ENCODE measurements around the gene C10orf67. TPM values are rescaled to one million over a fixed set of nuclear protein-coding genes. Genes with fewer than 3 reads are reported as not detected.
"Not testable (repeated sequence)": the region's sequence is repeated elsewhere in the genome, so short reads cannot be mapped to it uniquely, and the experiment has no call there.

Gene C10orf67
- not detected for total RNA-seq

- peak; percentile 52 for ATAC-seq
- peaks cover 31% of the 10 kb centered on the region for H3K27me3 ChIP-seq
- no peaks in the 10 kb centered on the region for H3K9me3 ChIP-seq
- H3K4me3 ChIP-seq = peak within 1 kb of the TSS; percentile 23 to 56
- 2% methylated on average over 8 to 14 of the region's 31 CpGs for WGBS, 2 donors (ENCODE audit: low coverage in 1 of 2)
- no peak for TF ChIP-seq POLR2AphosphoS5 (IDR thresholded peaks at IDR 0.05)
- H3K36me3 ChIP-seq = no peaks in the 10 kb centered on the region
- peaks cover 0 to 35% (median 3%) of the 10 kb centered on the region in 3 donors for H3K4me1 ChIP-seq
- peak within 1 kb of the TSS in 3 of 4 donors; percentile 36 to 73 (median 40) for H3K27ac ChIP-seq
These were observed at the start of gene C10orf67 for GRCh38 chr10:23344241-23344841. Gene C10orf67 (minus strand): TSS chr10:23344797. CDS start chr10:23344774, 23 bp downstream.

- Histone ChIP-seq H3K9me3 (no peaks in the 10 kb centered on the region), H3K27ac (no peak overlapping the region), H3K27me3 (no peaks in the 10 kb centered on the region), H3K36me3 (no peaks in the 10 kb centered on the region), H3K4me1 (no peaks in the 10 kb centered on the region), H3K4me3 (no peak overlapping the region)
- TF ChIP-seq POLR2AphosphoS5 (IDR thresholded peaks at IDR 0.05) (no peak), POLR2A (IDR thresholded peaks at IDR 0.05) (no peak)
- no peak for ATAC-seq
- 79 to 83% methylated on average over 2 of the region's 2 CpGs for WGBS, 2 donors (ENCODE audit: low coverage in 1 of 2)
These were observed 47.2 kb upstream of the C10orf67 start for GRCh38 chr10:23391821-23392220.

GRCh38 chr10:23390809-23391208 lies 46.2 kb upstream of the C10orf67 start:
- H3K4me1 ChIP-seq = no peaks in the 10 kb centered on the region
- WGBS, 2 donors (ENCODE audit: low coverage in 1 of 2) = 40 to 90% methylated on average over 1 to 3 of the region's 4 CpGs
- no peak overlapping the region for H3K4me3 ChIP-seq
- no peak for ATAC-seq
- H3K27me3 ChIP-seq = no peaks in the 10 kb centered on the region
- no peak overlapping the region for H3K27ac ChIP-seq
- TF ChIP-seq CTCF (IDR thresholded peaks at IDR 0.05) = no peak
- no peak for TF ChIP-seq POLR2AphosphoS5 (IDR thresholded peaks at IDR 0.05)
- H3K36me3 ChIP-seq = no peaks in the 10 kb centered on the region
- no peaks in the 10 kb centered on the region for H3K9me3 ChIP-seq

GRCh38 chr10:23390408-23390807 lies 45.8 kb upstream of the C10orf67 start:
- not testable (repeated sequence) for H3K27me3 ChIP-seq, H3K9me3 ChIP-seq, H3K4me3 ChIP-seq, H3K4me1 ChIP-seq, H3K36me3 ChIP-seq, H3K27ac ChIP-seq, ATAC-seq
- 86% methylated on average over 10 of the region's 10 CpGs; no CpG with 5 or more reads in 1 of the 2 donors for WGBS, 2 donors (ENCODE audit: low coverage in 1 of 2)

- not testable (repeated sequence) for ATAC-seq, H3K27ac ChIP-seq, H3K27me3 ChIP-seq, H3K9me3 ChIP-seq, H3K36me3 ChIP-seq, H3K4me3 ChIP-seq, H3K4me1 ChIP-seq
- 100% methylated on average over 3 of the region's 3 CpGs; no CpG with 5 or more reads in 1 of the 2 donors for WGBS, 2 donors (ENCODE audit: low coverage in 1 of 2)
These were observed 42.9 kb upstream of the C10orf67 start for GRCh38 chr10:23387516-23387915.

GRCh38 chr10:23386052-23386451 lies 41.5 kb upstream of the C10orf67 start:
- TF ChIP-seq POLR2AphosphoS5 (IDR thresholded peaks at IDR 0.05) (no peak), EP300 (IDR thresholded peaks at IDR 0.05) (no peak), CTCF (IDR thresholded peaks at IDR 0.05) (no peak), POLR2A (IDR thresholded peaks at IDR 0.05) (no peak)
- H3K4me3 ChIP-seq = no peak overlapping the region
- WGBS, 2 donors (ENCODE audit: low coverage in 1 of 2) = 83 to 85% methylated on average over 3 of the region's 3 CpGs
- ATAC-seq = no peak
- no peaks in the 10 kb centered on the region for H3K4me1 ChIP-seq
- H3K36me3 ChIP-seq = no peaks in the 10 kb centered on the region
- H3K9me3 ChIP-seq = no peaks in the 10 kb centered on the region
- no peak overlapping the region for H3K27ac ChIP-seq
- no peaks in the 10 kb centered on the region for H3K27me3 ChIP-seq

GRCh38 chr10:23384364-23384763 lies 39.8 kb upstream of the C10orf67 start:
- no peaks in the 10 kb centered on the region for H3K36me3 ChIP-seq
- no peaks in the 10 kb centered on the region for H3K27me3 ChIP-seq
- no peak overlapping the region for H3K27ac ChIP-seq
- ATAC-seq = no peak
- no peaks in the 10 kb centered on the region for H3K4me1 ChIP-seq
- H3K9me3 ChIP-seq = no peaks in the 10 kb centered on the region
- WGBS, 2 donors (ENCODE audit: low coverage in 1 of 2) = 80% methylated on average over 1 of the region's 1 CpG
- H3K4me3 ChIP-seq = no peak overlapping the region
- TF ChIP-seq CTCF (IDR thresholded peaks at IDR 0.05) = no peak
- TF ChIP-seq POLR2A (IDR thresholded peaks at IDR 0.05) = no peak
- TF ChIP-seq POLR2AphosphoS5 (IDR thresholded peaks at IDR 0.05) = no peak
- no peak for TF ChIP-seq EP300 (IDR thresholded peaks at IDR 0.05)

All from gastroesophageal sphincter (tissue), 4 donors.